RPMI8226 (cell line): Measurements from ENCODE around the gene CRISPLD2.
"Not testable (repeated sequence)": the region's sequence is repeated elsewhere in the genome, so short reads cannot be mapped to it uniquely, and the experiment has no call there.

ENCODE experiments used
- DNase-seq: peaks from one replicate; pipeline ENCODE4 v3.0.0-alpha.2; 2015

CRISPLD2 gene

GRCh38 chr16:84864326-84864955 lies 44.7 kb downstream of the CRISPLD2 start:
- peak; percentile 28 for DNase-seq

GRCh38 chr16:84867696-84868095 lies 47.9 kb downstream of the CRISPLD2 start:
- no peak for DNase-seq

GRCh38 chr16:84868328-84868727 lies 48.5 kb downstream of the CRISPLD2 start:
- DNase-seq, result peak; percentile 34

GRCh38 chr16:84868829-84869472 lies 49.2 kb downstream of the CRISPLD2 start:
- DNase-seq, result no peak

GRCh38 chr16:84869473-84869845 lies 49.7 kb downstream of the CRISPLD2 start:
- DNase-seq, result no peak

GRCh38 chr16:84872971-84873370 lies 53.2 kb downstream of the CRISPLD2 start:
- not testable (repeated sequence) for DNase-seq

GRCh38 chr16:84874004-84874435 lies 54.2 kb downstream of the CRISPLD2 start:
- DNase-seq, result no peak

GRCh38 chr16:84874553-84874952 lies 54.8 kb downstream of the CRISPLD2 start:
- DNase-seq, result no peak

GRCh38 chr16:84874983-84875382 lies 55.2 kb downstream of the CRISPLD2 start:
- DNase-seq, result no peak

GRCh38 chr16:84875846-84876245 lies 56.1 kb downstream of the CRISPLD2 start:
- no peak for DNase-seq

GRCh38 chr16:84876873-84877606 lies 57.3 kb downstream of the CRISPLD2 start:
- DNase-seq, result no peak

GRCh38 chr16:84878770-84879169 lies 59.0 kb downstream of the CRISPLD2 start:
- no peak for DNase-seq

- DNase-seq, result no peak
These were observed 60.0 kb downstream of the CRISPLD2 start for GRCh38 chr16:84879569-84880487.

GRCh38 chr16:84881702-84882521 lies 62.1 kb downstream of the CRISPLD2 start:
- DNase-seq, result no peak

- DNase-seq, result no peak
These were observed 63.5 kb downstream of the CRISPLD2 start for GRCh38 chr16:84883301-84883700.

- DNase-seq, result no peak
These were observed 64.4 kb downstream of the CRISPLD2 start for GRCh38 chr16:84884246-84884595.

- DNase-seq, result no peak
These were observed 65.0 kb downstream of the CRISPLD2 start for GRCh38 chr16:84884596-84885341.

- DNase-seq, result no peak
These were observed 65.6 kb downstream of the CRISPLD2 start for GRCh38 chr16:84885342-84885910.

GRCh38 chr16:84886497-84887090 lies 66.8 kb downstream of the CRISPLD2 start:
- no peak for DNase-seq

- no peak for DNase-seq
These were observed 67.4 kb downstream of the CRISPLD2 start for GRCh38 chr16:84887207-84887606.

- DNase-seq, result no peak
These were observed 68.7 kb downstream of the CRISPLD2 start for GRCh38 chr16:84888450-84888849.
